Effector CD8-positive, alpha-beta T cell (primary cell): ENCODE results near the gene SPOCK2.
"Not testable (repeated sequence)": the region's sequence is repeated elsewhere in the genome, so short reads cannot be mapped to it uniquely, and the experiment has no call there.

Source experiments
- DNase-seq: peaks from one replicate; lab custom pipeline; 2025; lab: John Stamatoyannopoulos, UW
- total RNA-seq, 4 experiments: gene quantifications; one replicate each; lab custom pipeline; 2026; lab: John Stamatoyannopoulos, UW

Gene SPOCK2
- total RNA-seq, result 229 to 1,169 (median 827) reads per million in 4 experiments

GRCh38 chr10:72087969-72088888, at the start of gene SPOCK2:
SPOCK2 (minus strand) TSS chr10:72088551; CDS start chr10:72088328, 223 bp downstream.
- DNase-seq, result peak; percentile 68

- DNase-seq, result no peak
Observed at GRCh38 chr10:72137583-72137982, 49.2 kb upstream of the SPOCK2 start.

- not testable (repeated sequence) for DNase-seq
Observed at GRCh38 chr10:72136225-72136624, 47.9 kb upstream of the SPOCK2 start.

- DNase-seq, result no peak
Observed at GRCh38 chr10:72134785-72135767, 46.7 kb upstream of the SPOCK2 start.

- no peak for DNase-seq
Observed at GRCh38 chr10:72133517-72133916, 45.2 kb upstream of the SPOCK2 start.

GRCh38 chr10:72132854-72133253, 44.5 kb upstream of the SPOCK2 start:
- DNase-seq, result no peak

- DNase-seq, result no peak
Observed at GRCh38 chr10:72127571-72127970, 39.2 kb upstream of the SPOCK2 start.

- DNase-seq, result no peak
Observed at GRCh38 chr10:72126872-72127232, 38.5 kb upstream of the SPOCK2 start.

GRCh38 chr10:72126184-72126871, 38.0 kb upstream of the SPOCK2 start:
- no peak for DNase-seq

GRCh38 chr10:72124989-72125388, 36.6 kb upstream of the SPOCK2 start:
- no peak for DNase-seq

- no peak for DNase-seq
Observed at GRCh38 chr10:72124381-72124780, 36.0 kb upstream of the SPOCK2 start.

GRCh38 chr10:72123616-72124015, 35.3 kb upstream of the SPOCK2 start:
- no peak for DNase-seq

GRCh38 chr10:72122221-72122620, 33.9 kb upstream of the SPOCK2 start:
- DNase-seq, result no peak

GRCh38 chr10:72121389-72121788, 33.0 kb upstream of the SPOCK2 start:
- DNase-seq, result no peak

GRCh38 chr10:72116372-72116771, 28.0 kb upstream of the SPOCK2 start:
- DNase-seq, result no peak

- DNase-seq, result no peak
Observed at GRCh38 chr10:72114706-72115450, 26.5 kb upstream of the SPOCK2 start.

- no peak for DNase-seq
Observed at GRCh38 chr10:72110673-72111401, 22.5 kb upstream of the SPOCK2 start.

- DNase-seq, result no peak
Observed at GRCh38 chr10:72109636-72110157, 21.3 kb upstream of the SPOCK2 start.

GRCh38 chr10:72108830-72109635, 20.7 kb upstream of the SPOCK2 start:
- no peak for DNase-seq
